Adrenal gland (tissue), 5 donors: ENCODE data around the gene ANKRD44.
A peak's percentile ranks its signal among the peaks of the same experiment; 100 is the strongest.

Source experiments
- CTCF ChIP-seq, 6 experiments: fragments of 450-650 bp in 4 of 6; fragments of 200-600 bp in 2 of 6; sonication (generic) in 1 of 6; IDR thresholded peaks; 1 replicate in 5 of 6; 2 replicates in 1 of 6; pipeline versions ENCODE4 v1.5.1 to v1.8.0; 2016 to 2021; ENCODE audit warnings: antibody characterized with exemption in 6 of 6, mild to moderate bottlenecking in 2 of 6, moderate library complexity in 1 of 6
- POLR2A ChIP-seq, 2 donors: fragments of 450-650 bp; IDR thresholded peaks; one replicate each; pipeline ENCODE4 v1.6.1; 2017; ENCODE audit warnings: antibody characterized with exemption in 2 of 2, mild to moderate bottlenecking in 2 of 2, moderate library complexity in 1 of 2
- donor health status: DM: no; HTN: no; CAD: no.

- TF ChIP-seq CTCF (IDR thresholded peaks at IDR 0.05) = peak; percentile 62 to 90 (median 73)
- no peak for TF ChIP-seq POLR2A (IDR thresholded peaks at IDR 0.05)
Measured at GRCh38 chr2:197191177-197191939, 119.2 kb downstream of the ANKRD44 start.
